Right lobe of liver (tissue), 6 donors: ENCODE measurements around the gene TMEM271. TPM values are rescaled to one million over a fixed set of nuclear protein-coding genes. Genes with fewer than 3 reads are reported as not detected.
A peak's percentile ranks its signal among the peaks of the same experiment; 100 is the strongest.

ENCODE experiments used
- ATAC-seq, 4 donors: fragments of 200-7000 bp; cut with Tn5 transposase; one replicate each; pipeline ENCODE4 v1.9.1; 2020; ENCODE audit warnings: mild to moderate bottlenecking in 4 of 4, moderate library complexity in 4 of 4
- DNase-seq, 3 donors: peaks; one replicate each; pipeline ENCODE4 v3.0.0-alpha.2; 2020
- H3K27ac ChIP-seq, 3 donors: fragments of 200-600 bp; one replicate each; pipeline ENCODE4 v1.8.0; 2022
- H3K27me3 ChIP-seq, 2 donors: fragments of 200-600 bp; one replicate each; pipeline ENCODE4 v1.8.0; 2022
- H3K36me3 ChIP-seq, 4 donors: fragments of 200-600 bp; sonication (generic) in 1 of 4; one replicate each; pipeline versions ENCODE4 v1.5.1 to v1.8.0; 2017 to 2022; ENCODE audit warnings: control low read depth in 1 of 4
- H3K4me1 ChIP-seq, 4 donors: fragments of 200-600 bp; sonication (generic) in 1 of 4; one replicate each; pipeline versions ENCODE4 v1.5.1 to v1.8.0; 2017 to 2022; ENCODE audit warnings: control low read depth in 1 of 4
- H3K4me3 ChIP-seq, 3 donors: fragments of 200-600 bp; one replicate each; pipeline ENCODE4 v1.8.0; 2022
- H3K9me3 ChIP-seq, 4 donors: fragments of 200-600 bp; sonication (generic) in 1 of 4; one replicate each; pipeline versions ENCODE4 v1.5.1 to v1.8.0; 2017 to 2022; ENCODE audit warnings: control low read depth in 1 of 4
- CTCF ChIP-seq, 4 donors: fragments of 200-600 bp in 3 of 4; fragments of 450-650 bp in 1 of 4; IDR thresholded peaks; one replicate each; pipeline versions ENCODE4 v1.5.1 to v1.8.0; 2016 to 2022; ENCODE audit warnings: antibody characterized with exemption in 4 of 4, mild to moderate bottlenecking in 2 of 4
- POLR2A ChIP-seq: fragments of 450-650 bp; IDR thresholded peaks from one replicate; pipeline ENCODE4 v1.6.1; 2017; ENCODE audit warnings: antibody characterized with exemption, mild to moderate bottlenecking
- WGBS: methylation state at CpG from one replicate; pipeline ENCODE4 v1.1.6; 2018; ENCODE audit warnings: low coverage, low lambda C conversion rate; ENCODE audit not compliant: insufficient coverage; ENCODE audit errors: missing lambda C conversion rate; 5-methylcytosine and 5-hydroxymethylcytosine counted together
- intact Hi-C, 2 donors: fragments of 100-400 bp; cut with DNase I; formaldehyde crosslinking; loops; one replicate each; pipeline versions ENCODE4 v1.11.2 to v1.14.1; 2022
- total RNA-seq, 6 experiments: library from RNA; depleted of rRNA in 2 of 6; stranded (reverse); fragments of >200 nt in 2 of 6; fragmentation: NEBNext Ultra II Directional in 3 of 6; extraction: Animal tissue kit (Norgen Biotek cat#: 25700) in 3 of 6; gene quantifications; one replicate each; pipeline versions ENCODE4 v1.1.0 to v1.2.4, GENCODE V29; 2016 to 2023
- donor health status: DM: no; HTN: yes; CAD: no.
- donor health status: DM: no; HTN: no; CAD: no.
- donor health status: DM: no; HTN: no; CAD: no.
- donor health status: DM: no; HTN: yes; CAD: no.
- donor health status: DM: no; HTN: yes; CAD: no.

The TMEM271 gene
- total RNA-seq, 6 experiments from 2014 or later = not detected

GRCh38 chr4:576991-577498 lies 950 bp upstream of the TMEM271 start:
- no peaks in the 10 kb centered on the region for H3K4me1 ChIP-seq
- WGBS = 4% methylated on average over 17 of the region's 37 CpGs
- no peak for ATAC-seq
- H3K27ac ChIP-seq = no peak overlapping the region
- no peaks in the 10 kb centered on the region for H3K9me3 ChIP-seq
- H3K27me3 ChIP-seq = peaks cover 6 to 20% of the 10 kb centered on the region in 2 donors
- intact Hi-C loops = no loop called here
- no peak overlapping the region for H3K4me3 ChIP-seq
- no peak for TF ChIP-seq POLR2A
- no peak for TF ChIP-seq CTCF (IDR thresholded peaks at IDR 0.05)
- DNase-seq = no peak
- H3K36me3 ChIP-seq = no peaks in the 10 kb centered on the region

DNA sequence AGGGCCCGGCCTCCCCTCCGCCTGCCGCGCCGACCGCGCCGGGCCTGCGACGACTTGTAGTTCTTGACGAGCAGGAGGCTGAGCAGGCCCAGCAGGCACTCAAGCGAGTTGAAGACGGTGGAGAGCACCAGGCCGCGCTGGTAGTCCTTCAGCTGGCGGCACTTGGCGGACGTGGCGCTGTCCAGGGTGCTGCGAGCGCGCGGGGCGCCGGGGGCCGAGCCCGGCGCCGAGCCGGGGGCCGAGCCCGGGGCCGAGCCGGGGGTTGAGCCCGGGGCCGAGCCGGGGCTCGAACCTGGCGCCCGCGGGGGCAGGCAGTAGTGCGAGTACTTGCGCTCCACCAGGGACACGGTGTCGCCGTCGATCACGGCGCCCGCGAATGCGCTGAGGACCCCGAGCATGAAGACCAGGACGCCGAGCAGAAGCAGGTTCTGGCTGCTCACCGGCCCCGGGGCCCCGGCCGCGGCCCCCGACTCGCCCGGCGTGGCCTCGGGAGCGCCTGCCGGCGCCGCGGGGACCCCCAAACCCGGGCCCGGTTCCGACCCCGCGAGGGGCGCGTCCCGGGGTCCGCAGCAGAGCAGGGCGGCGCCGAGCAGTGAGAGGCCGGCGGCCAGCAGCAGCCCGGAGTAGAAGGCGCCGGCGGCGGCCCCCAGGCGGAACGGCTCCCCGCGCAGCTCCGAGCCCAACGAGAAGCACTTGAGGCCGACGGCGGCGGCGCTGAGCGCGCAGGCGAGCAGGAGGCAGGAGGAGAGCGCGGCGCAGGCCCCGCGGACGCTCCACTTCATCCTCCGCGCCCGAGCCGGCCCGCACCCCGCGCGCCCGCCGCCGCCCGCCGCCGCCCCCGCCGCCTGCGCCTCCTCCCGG lies 584 bp downstream of the TMEM271 start:
- H3K4me1 ChIP-seq = no peaks in the 10 kb centered on the region
- no peak for TF ChIP-seq CTCF (IDR thresholded peaks at IDR 0.05)
- TF ChIP-seq POLR2A = no peak
- intact Hi-C loops = no loop called here
- 6% methylated on average over 23 of the region's 127 CpGs for WGBS
- ATAC-seq (peak in 1 of 4 donors; percentile 32), DNase-seq (no peak)
- peaks cover 6 to 20% of the 10 kb centered on the region in 2 donors for H3K27me3 ChIP-seq
- no peak overlapping the region for H3K27ac ChIP-seq
- H3K36me3 ChIP-seq = no peaks in the 10 kb centered on the region
- no peak overlapping the region for H3K4me3 ChIP-seq
- no peaks in the 10 kb centered on the region for H3K9me3 ChIP-seq

- TF ChIP-seq CTCF (IDR thresholded peaks at IDR 0.05) (no peak), POLR2A (no peak)
- no peaks in the 10 kb centered on the region for H3K4me1 ChIP-seq
- peaks cover 6 to 20% of the 10 kb centered on the region in 2 donors for H3K27me3 ChIP-seq
- DNase-seq (no peak), ATAC-seq (no peak)
- intact Hi-C loops = no loop called here
- H3K27ac ChIP-seq = no peak overlapping the region
- no peaks in the 10 kb centered on the region for H3K36me3 ChIP-seq
- no peaks in the 10 kb centered on the region for H3K9me3 ChIP-seq
- 16% methylated on average over 12 of the region's 68 CpGs for WGBS
- no peak overlapping the region for H3K4me3 ChIP-seq
Measured at GRCh38 chr4:574346-575161, 1.5 kb downstream of the TMEM271 start.

- Histone ChIP-seq H3K27me3 (peaks cover 6 to 18% of the 10 kb centered on the region in 2 donors), H3K9me3 (no peaks in the 10 kb centered on the region), H3K4me3 (no peak overlapping the region), H3K36me3 (no peaks in the 10 kb centered on the region), H3K27ac (no peak overlapping the region), H3K4me1 (no peaks in the 10 kb centered on the region)
- 45% methylated on average over 4 of the region's 8 CpGs for WGBS
- intact Hi-C loops = no loop called here
- DNase-seq (no peak), ATAC-seq (no peak)
- TF ChIP-seq CTCF (IDR thresholded peaks at IDR 0.05) (no peak), POLR2A (no peak)
Measured at GRCh38 chr4:573122-573892, 2.8 kb downstream of the TMEM271 start.
